Stimulated activated CD8-positive, alpha-beta memory T cell treated with anti-CD3 and anti-CD28 coated beads, Interleukin-12 subunit alpha, Interleukin-12 subunit beta, amount 100 ng/mL, for 24 hours (primary cell): ENCODE data around the gene ARNT2.

Experiments used
- DNase-seq: peaks from one replicate; pipeline ENCODE4 v3.0.0-alpha.2; 2020; ENCODE audit errors: extremely low read depth

Gene ARNT2

DNA sequence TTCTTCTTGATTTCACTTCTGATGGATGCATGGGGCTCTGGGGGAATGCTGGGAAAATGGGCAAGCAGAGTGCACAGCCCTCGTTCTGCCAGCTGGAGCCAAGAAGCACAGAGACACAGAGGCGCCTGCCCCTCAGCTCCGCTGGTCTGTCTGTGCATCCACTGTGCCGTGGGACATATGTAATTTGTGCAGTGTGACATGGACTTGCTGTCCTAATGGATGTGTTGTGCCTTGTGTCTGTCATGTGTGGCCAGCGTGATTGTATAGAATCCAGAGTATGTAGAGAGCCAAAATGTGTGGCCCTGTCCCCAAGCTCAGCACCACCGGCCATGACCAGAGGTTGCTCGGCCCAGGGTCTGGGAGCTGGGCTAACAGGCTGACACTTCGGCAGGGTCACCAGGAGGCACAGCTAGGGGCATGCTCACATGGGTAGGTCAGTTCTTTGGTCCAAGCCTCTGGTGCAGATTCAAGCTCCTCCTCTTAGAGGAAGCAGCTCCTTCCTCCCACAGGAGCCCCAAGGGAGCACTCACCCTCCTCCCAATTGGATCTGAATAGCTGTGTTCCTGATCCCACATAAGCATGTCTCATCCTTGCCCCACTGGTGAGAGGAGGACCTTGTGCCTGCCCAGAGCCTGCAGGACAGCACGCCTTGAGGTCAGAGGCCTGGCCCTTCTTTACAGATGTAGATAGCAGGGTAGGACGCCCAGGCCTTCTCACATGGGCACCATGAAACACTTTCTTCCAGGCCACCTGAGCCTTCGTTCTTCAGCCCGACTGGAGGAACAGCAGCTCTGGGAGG lies 190.1 kb downstream of the ARNT2 start:
- no peak for DNase-seq

GRCh38 chr15:80595396-80595795 lies 191.2 kb downstream of the ARNT2 start:
- DNase-seq: no peak

DNA sequence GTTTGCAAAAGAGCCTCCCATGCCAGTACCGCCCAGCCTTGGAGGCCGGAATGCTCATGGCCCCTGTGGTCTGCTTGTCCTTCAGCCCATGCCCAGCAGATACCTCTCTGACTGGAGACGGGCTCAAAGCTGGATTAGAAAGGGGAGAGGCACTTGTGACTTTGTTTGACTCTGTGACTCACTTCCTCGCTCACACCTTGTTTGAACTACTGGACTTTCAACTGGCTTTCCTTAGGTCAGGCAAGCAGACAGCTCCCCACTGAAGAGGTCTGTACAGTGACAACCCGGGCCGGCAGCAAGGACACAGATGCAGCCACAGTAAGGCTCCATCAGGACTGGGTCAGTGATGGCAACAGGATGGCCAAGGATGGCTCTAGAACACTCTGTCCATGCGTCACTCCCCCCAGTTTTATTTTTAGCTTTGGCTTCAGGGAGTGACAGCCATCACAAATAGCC lies 192.4 kb downstream of the ARNT2 start:
- no peak for DNase-seq

DNA sequence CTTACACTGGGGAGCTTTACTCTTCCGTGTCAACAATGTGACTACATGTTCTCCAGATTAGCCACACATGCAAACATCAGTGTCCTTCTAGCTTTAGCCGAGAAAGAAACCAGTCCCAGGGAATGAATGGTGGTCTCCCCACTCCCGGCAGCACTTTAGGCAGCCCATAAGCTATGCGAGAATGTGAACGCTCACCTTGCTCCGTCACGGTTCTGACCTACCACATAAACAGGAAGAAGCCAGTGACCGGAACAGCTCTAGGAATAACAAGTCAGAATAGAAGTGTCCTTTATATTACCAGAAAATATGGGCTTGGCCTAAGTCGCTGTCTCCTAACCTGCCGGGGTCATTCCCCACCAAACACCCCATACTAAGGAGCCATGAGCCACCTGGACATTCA lies 192.9 kb downstream of the ARNT2 start:
- DNase-seq: no peak

DNA sequence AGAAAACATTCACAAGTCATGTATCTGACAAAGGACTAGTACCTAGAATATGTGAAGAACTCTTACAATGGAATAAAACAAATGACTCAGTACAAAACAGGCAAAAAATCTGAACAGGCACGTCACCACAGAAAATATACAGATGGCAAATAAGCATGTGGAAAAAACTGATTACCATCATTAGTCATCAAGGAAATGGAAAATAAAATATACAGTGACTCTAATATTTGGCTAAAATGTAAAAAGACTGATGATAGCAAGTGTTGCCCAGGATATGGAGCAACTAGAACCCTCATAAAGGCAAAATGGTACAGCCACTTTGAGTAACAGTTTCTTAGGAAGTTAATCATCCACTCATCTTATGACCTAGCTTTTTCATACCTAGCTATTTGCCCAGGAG lies 195.2 kb downstream of the ARNT2 start:
- DNase-seq: no peak

DNA sequence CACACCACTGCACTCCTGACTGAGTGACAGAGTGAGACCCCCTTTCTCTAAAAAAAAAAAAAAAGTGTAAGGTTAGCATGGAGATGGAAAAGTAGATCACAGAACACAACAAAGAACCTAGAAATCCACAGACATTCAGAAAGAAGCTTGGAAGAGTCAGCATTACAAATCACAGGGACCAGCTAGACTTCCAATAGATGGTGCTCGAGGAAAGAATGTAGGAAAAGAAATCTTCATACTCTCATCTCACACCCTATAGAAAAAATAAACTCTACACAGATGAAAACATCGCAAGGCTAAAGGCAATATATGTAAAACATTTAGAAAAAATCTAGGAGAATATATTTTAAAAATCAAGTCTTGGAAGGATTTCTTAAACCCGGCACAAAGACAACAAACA lies 196.4 kb downstream of the ARNT2 start:
- no peak for DNase-seq

GRCh38 chr15:80601256-80601655 lies 197.1 kb downstream of the ARNT2 start:
- no peak for DNase-seq

GRCh38 chr15:80604583-80605575 lies 200.7 kb downstream of the ARNT2 start:
- DNase-seq: no peak

DNA sequence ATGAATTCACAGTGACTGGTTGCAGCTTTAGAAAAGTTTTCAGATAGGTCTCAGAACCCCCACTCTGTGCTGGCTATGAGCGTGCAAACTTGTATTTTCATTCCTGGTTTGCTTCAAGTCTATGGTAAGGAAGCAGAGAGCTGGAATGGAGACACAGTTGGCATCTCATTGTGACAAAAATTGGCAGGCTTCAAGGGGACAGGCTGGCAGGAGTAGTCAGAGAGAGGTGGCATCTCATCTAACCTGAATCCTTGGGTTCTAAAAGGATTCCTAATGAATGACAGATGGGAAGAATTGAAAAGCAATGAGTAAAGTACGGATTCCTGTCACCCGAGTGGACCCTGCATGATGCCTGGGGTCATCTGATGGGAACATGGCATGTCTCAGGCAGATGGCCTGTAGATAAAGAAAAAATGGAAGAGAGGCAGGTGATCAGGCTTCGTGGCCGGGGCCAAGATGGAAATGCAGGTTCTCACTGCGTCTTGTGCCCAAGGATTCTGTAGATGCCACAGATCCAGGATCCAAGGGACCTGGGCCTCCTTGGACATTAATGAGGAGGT lies 201.5 kb downstream of the ARNT2 start:
- DNase-seq: no peak

DNA sequence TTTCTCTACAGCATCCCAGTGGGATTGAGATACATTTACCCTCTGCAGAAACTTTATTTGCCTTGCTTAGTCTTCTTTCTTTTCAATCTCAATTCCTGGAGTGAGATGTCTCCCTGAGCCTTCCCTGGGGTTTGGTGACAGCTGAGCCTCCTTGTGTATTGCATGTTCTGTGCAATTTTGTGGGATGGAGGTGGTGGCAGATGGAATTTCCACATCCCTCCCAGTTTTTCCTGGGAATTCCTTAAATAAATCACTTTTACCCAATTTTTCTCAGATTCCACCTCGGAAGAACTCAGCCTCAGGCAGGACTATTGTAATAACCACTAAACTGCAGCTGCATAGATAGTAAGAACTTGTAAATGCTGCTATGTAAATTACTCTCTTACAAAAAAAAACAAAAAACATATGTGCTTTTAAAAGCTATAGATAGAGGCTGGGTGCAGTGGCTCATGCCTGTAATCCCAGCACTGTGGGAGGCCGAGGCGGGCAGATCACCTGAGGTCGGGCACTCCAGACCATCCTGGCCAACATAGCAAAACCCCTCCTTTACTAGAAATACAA lies 202.4 kb downstream of the ARNT2 start:
- DNase-seq: no peak

GRCh38 chr15:80607287-80607980 lies 203.3 kb downstream of the ARNT2 start:
- no peak for DNase-seq

DNA sequence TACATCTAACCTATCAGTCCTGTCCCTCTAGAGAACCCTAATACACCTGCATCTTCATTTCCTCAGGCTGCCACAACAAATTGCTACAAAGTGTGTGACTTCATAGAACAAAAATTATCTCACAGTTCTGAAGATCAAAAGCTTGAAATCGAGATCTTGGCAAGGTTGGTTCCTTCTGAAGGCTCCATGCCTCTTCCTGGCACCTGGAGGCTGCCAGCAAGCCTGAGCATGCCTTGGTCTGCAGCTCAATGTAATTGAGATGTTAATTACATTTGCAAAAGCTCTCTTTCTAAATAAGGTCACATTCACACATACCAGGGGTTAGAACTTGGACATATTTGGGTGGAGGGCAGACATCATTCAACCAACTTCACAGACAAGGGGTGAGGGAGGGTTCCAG lies 204.5 kb downstream of the ARNT2 start:
- no peak for DNase-seq

GRCh38 chr15:80609091-80609490 lies 204.9 kb downstream of the ARNT2 start:
- no peak for DNase-seq

GRCh38 chr15:80609512-80609946 lies 205.3 kb downstream of the ARNT2 start:
- DNase-seq: no peak

DNA sequence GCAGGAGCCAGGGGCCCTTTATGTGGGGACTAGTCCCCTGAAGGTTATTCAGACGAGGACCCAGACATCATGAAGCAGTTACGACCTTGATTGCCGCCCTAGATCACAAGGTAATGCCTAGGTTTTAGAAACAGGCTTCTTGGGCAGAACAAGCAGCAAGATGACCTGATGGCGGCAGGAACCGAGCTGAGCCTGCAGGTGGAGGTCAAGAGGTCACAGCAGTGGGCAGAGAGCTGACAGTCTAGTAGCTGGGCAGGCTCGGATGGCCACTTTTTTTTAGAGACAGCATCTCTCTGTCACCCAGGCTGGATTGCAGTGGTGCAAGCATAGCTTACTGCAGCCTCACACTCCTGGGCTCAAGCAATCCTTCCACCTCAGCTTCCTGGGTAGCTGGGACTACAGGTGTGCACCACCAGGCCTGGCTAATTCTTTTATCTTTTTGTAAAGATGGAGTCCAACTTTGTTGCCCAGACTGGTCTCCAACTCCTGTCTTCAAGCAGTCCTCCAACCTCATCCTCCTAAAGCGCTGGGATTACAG lies 207.4 kb downstream of the ARNT2 start:
- DNase-seq: no peak

- DNase-seq: no peak
Measured at GRCh38 chr15:80612118-80612823, 208.1 kb downstream of the ARNT2 start.

DNA sequence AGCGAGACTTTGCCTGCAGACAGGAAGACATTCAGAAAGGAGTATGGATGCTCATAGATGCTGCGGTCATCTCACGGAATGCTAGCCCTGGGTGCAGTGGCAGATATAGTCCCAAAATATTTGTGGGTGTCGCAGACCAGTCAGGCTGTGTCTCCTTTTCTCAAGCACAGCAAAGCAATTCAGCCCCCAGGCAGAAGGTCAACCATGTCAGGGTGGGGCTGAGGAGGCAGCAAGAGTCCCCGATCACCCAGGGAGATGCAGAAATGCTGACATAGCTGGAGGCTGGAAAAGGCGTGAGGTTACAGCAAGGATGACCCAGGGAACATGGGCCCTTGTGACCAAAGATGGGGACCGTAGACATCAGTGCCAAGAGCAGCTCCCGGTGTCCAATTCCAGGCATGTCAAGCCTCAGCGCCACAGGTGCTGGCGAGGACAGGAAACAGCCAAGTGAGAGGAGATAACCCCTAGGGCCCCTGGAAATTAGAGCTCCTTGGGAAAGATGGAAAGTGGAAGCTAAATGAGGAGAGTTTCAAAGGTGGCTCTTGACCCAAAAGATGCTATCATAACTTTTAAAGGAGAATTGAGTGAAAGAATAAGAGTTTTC lies 209.7 kb downstream of the ARNT2 start:
- no peak for DNase-seq

DNA sequence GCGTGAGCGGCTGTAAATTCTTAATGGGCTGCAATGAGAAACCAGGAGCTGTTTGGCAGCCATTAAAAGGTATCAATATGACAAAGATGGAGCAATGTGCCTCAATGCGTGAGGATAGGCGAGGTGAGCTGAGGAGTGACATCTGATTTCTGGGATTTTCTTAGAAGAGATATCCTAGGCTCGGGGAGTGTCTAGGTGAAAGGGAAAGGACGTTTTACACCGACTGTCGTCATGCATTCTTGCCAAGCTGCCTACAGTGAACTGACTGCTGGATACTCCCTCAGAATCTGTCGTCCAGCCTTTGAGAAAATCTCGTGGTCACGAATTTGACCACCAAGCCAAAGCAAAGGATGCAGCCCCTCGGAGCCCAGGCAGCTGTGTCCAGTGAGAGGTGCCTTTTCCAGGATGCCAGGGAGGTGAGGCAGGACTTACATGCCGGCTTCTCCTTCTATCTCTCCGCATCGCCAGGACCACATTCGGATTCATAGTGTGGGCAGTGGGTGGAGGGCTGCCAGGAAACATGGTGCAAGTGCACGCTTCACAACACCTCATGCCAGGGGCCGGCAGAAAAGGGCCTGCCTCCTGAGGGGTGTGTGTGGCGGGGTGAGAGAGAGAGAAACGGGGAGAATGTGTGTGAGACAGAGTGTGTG lies 210.7 kb downstream of the ARNT2 start:
- DNase-seq: no peak

DNA sequence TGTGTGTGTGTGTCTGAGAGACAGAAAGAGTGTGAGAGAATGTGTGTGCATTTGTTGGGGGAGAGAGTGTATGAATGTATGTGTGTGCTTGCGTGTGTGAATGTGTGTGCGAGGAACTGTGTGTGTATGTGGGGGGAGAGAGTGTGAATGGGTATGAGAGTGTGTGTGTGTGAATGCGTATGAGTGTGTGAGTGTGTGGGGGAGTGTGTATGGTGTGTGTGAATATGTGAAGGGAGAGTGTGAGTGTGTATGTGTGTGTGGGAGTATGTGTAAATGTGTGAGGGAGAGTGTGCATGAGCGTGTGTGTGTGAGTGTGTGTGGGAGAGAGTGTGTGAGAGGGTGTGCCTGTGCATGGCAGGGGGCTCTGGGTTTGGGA lies 211.2 kb downstream of the ARNT2 start:
- DNase-seq: no peak
